GM18526 (cell line): Measurements from ENCODE around the gene KRTAP2-3.
"Not testable (repeated sequence)": the region's sequence is repeated elsewhere in the genome, so short reads cannot be mapped to it uniquely, and the experiment has no call there.

ENCODE experiments used
- POLR2A ChIP-seq: IDR thresholded peaks from 3 replicates; pipeline ENCODE4 v1.6.1; 2011; ENCODE audit not compliant: insufficient read length; ENCODE audit errors: extremely low read depth

Gene KRTAP2-3

DNA sequence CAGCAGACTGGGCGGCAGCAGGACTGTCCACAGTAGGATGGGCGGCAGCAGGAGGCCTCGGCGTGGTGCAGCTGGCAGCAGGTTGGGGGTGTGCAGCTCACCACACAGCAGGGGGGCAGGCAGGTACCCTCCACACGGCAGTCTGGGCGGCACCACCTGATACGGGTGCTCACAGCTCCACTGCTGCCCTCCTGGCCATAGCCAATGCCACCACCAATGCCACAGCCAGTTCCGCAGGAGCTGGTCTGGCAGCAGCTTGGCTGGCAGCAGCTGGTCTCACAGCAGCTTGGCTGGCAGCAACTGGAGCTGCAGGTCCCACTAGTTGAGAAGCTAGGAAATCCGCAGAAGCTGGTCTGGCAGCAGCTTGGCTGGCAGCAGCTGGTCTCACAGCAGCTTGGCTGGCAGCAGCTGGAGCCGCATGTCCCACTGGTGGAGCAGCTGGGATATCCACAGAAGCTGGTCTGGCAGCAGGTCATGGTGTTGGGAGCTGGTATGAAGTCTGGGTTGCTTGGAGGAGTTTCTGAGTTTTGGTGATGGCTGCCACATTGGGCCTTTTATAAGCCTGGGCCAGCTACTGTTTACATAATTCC, 25.5 kb downstream of the KRTAP2-3 start, which contains the start of gene KRTAP1-3:
KRTAP1-3 (minus strand) TSS at position 529 of the 590 bp plus-strand sequence; CDS start at position 476, 53 bp downstream.
- not testable (repeated sequence) for TF ChIP-seq POLR2A

DNA sequence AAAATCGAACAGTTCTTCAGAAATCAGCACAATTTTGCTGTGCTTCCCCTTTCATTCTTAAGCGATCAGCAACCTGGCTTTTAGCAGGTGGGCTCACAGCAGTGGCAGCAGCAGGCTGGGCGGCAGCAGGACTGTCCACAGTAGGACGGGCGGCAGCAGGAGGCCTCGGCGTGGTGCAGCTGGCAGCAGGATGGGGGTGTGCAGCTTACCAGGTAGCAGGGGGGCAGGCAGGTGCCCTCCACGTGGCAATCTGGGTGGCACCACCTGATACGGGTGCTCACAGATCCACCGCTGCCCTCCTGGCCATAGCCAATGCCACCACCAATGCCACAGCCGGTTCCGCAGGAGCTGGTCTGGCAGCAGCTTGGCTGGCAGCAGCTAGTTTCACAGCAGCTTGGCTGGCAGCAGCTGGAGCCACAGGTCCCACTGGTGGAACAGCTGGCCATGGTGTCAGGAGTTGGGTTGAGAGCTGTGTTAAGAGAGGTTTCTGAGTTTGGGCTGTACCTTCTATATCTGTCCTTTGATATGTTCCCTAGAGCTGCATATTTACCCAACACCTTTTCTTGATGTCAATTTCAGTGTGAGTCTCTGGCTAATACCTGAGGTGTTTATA, 30.2 kb downstream of the KRTAP2-3 start, which contains the start of gene KRTAP1-4:
KRTAP1-4 (minus strand) TSS at position 563 of the 613 bp plus-strand sequence; CDS start at position 446, 117 bp downstream.
- TF ChIP-seq POLR2A, result no peak

DNA sequence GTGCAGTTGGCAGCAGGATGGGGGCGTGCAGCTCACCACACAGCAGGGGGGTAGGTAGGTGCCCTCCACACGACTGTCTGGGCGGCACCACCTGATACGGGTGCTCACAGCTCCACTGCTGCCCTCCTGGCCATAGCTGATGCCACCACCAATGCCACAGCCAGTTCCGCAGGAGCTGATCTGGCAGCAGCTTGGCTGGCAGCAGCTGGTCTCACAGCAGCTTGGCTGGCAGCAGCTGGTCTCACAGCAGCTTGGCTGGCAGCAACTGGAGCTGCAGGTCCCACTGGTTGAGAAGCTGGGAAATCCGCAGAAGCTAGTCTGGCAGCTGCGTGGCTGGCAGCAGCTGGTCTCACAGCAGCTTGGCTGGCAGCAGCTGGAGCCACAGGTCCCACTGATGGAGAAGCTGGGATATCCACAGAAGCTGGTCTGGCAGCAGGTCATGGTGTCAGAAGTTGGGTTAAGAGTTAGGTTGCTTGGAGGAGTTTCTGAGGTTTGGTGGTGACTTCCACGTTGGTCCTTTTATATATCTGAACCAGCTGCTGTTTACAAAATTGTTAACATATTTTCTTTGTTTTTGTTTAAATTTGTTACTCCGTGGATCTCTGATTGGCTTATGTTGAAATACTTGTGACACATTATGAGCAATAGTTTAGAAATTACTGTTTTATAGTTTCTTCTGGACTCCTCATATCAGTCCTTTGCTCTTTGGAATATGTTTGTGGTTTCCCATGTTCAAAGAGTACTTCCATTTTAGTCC, 33.0 kb downstream of the KRTAP2-3 start, which contains the start of gene KRTAP1-5:
KRTAP1-5 (minus strand) TSS at position 494 of the 757 bp plus-strand sequence; CDS start at position 441, 53 bp downstream.
- TF ChIP-seq POLR2A, result no peak

DNA sequence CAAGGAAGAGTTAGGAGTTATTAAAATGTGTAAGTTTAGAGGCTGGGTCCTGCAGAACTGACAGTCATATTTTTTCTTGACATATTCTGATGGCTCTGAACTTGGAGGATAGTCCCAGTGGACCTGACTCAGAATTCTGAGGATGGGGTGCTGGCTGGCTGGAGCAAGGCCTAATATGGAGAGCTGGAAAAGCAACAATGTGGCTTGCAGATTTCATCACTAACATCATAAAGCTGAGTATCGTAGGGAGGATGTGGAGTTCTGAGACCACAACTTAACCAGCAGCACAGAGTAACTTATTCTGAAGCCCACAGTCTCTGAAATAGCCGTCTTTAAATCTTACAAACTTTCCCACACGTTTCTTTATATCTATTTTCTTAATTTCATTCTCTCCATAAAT, 35.2 kb downstream of the KRTAP2-3 start:
- TF ChIP-seq POLR2A, result no peak

DNA sequence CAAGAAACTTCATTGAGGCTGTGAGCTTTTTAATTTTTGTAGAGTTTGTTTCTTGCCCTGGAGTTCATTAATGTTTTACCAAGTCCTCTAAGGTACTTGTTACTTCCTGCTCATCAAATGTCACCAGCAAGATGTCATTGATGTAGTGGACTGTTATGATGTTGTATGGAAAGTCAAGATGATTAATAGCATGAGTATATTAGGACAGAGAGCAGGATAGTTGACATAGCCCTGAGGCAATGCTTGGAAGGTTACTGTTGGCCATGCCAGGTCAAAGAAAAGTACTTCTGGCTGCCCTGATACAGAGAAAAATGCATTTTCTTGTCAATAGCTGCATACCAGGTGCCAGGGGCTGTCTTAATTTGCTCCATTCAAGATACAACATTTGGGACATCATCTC, 39.6 kb downstream of the KRTAP2-3 start:
- no peak for TF ChIP-seq POLR2A

DNA sequence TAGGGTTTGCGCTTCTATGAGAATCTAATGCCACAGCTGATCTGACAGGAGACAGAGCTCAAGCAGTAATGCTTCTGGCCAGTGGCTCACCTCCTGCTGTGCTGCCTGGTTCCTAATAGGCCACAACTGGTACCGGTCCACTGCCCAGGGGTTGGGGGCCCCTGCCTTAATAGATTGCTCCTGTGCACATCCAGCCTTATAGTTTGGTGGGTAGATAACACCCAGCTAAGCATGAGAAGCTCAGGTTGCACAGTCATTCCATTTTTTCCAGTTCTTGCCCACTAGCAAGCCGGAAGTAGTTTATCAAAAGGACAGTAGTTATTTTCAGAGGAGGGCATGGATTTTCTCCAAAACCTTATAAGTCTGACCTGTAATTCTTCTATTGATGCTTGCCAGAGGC, 40.5 kb downstream of the KRTAP2-3 start:
- no peak for TF ChIP-seq POLR2A

DNA sequence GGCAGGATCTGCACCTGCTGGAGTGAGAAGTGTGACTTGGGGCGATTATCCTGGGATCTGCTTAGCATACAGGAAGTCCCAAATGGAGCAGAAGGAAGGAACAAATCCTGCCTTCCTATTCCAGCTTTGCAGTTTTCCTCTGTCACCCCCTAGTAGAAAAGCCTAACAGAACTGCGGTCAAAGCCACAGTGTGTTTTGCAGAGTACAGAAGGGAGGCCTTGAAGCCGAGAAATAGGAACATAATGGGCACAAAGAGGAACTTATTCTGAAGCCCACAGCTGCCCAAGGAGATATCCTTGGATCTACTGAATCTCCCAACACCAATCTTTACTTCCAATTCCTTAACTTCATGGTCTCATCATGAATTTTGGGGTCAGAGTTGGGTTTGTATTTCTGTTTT, 41.4 kb downstream of the KRTAP2-3 start:
- TF ChIP-seq POLR2A, result no peak

DNA sequence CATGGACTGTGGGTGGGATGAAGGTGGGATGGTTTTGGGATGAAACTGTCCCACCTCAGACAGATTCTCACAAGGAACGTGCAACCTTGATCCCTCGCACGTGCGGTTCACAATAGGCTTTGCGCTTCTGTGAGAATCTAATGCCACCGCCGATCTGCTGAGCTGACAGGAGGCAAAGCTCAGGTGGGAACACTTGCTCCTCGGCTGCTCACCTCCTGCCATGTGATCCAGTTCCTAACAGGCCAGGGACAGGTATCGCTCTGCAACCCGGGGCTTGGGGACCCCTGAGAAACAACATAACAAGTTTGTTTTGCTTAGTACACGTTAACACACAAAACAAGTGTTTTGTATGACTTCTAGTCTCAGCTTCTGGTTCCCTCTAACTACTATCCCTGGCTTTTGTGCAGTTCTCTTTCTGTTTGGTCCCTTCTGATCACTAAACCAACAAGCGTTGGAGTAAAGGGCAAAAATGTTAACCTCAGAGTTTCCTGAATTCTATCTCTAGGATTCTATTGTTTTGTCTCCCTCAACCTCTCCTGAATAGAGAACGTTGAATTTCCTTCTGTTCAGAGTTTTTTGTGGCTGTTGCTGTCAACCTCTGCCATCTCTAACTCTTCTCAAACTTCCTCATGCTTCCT, 43.2 kb downstream of the KRTAP2-3 start:
- TF ChIP-seq POLR2A, result no peak

DNA sequence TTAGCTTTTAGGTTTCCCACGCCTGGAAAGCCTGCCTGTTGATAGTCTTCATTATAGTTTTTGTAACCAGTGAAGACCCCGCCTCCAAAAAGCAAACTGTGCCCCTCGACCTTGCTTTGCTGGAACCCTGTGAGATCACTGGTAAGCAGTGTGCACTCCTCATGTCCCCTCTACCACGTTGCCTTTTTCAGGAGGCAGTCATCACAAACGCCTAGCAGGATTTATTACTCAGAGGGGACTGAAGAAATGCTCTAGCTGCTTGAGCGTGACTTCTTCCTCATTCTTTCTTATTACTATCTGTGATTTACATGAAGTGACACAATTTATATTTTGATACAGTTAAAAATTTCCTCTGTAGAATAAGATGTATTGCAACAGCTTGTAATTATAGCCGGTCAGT, 44.5 kb downstream of the KRTAP2-3 start:
- no peak for TF ChIP-seq POLR2A

DNA sequence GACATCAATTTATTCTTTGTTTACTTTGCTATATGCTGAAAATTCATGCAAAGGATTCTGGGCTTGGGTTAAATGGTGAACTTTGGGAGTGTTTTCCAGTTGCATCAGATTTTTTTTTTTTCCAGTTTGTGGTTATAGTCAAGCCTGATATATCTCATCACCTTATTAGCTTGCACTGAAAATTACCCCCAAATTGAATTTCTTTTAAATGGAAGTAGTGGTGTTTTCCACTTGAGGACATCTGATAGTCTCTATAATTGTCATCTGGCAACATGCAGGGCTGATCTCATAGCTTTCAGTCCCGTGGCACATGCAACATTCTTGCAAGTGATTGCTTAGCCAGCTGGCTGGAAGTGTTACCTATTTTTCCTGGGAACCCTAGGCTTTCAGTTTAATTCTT, 46.3 kb downstream of the KRTAP2-3 start:
- no peak for TF ChIP-seq POLR2A

DNA sequence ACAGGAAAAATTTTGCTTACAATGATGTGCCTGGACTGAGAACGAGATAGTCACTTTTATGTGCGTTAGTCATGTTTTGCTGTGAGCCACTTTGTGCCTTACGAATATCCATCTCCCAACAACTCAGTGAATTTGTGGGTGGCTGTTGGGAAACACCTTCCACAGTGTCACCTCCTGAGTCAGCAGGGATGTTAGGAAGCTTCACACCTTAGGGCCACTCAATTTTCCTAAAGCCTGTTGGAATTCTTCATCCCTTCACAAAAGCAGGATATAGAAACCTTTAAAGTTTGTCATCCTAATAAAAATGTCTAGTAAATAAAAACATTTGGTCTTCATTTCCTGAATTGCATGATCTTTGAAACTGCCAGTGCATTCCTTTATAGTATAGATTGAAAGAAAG, 46.7 kb downstream of the KRTAP2-3 start:
- TF ChIP-seq POLR2A, result no peak

DNA sequence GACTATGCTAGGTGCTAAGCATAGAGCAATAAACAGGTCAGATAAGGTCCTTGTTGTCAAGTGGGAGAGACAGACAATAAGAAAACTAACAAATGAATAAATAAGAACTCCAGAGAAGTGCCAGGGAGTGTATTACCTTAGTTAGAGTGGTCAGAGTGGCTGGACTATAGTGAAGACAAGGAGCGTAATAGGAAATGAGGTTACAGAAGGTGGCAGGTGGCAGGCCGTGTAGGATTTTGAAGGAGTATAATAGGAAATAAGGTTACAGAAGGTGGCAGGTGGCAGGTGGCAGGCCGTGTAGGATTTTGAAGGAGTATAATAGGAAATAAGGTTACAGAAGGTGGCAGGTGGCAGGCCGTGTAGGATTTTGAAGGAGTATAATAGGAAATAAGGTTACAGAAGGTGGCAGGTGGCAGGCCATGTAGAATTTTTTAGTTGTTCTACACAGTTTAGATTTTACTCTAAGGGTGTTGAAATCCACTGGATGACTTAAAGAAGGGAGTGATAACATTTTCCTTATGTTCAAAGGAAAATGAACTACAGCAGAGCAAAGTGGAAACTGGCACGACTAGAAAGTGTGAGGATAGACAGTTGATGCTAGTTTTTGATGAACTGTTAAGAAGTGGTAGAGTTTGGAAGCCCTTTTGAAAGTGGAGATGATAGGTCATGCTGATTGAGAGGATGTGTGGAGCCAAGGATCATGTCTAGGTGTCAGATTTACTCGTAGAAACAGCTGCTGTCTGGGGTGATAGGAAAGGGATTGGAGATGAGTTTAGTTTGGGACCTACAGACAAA, 47.4 kb downstream of the KRTAP2-3 start:
- no peak for TF ChIP-seq POLR2A

DNA sequence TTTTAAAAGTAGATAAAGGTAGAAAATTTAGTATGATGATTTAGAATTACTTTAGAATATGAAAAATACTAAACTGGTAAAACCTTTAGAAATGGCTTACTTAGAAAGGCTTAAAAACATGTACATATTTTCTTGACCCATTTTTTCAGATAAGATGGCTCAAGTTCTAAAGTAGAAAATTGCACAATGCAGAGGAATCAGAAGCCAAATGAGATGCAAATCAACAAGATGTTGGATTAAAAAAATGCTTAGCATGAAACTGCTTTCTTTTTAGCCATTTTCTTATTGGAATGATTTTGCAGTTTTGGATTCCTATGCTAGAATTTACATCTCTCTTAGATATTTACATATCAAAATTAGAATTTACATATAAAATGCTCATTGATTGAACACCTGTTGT, 49.5 kb downstream of the KRTAP2-3 start:
- no peak for TF ChIP-seq POLR2A

DNA sequence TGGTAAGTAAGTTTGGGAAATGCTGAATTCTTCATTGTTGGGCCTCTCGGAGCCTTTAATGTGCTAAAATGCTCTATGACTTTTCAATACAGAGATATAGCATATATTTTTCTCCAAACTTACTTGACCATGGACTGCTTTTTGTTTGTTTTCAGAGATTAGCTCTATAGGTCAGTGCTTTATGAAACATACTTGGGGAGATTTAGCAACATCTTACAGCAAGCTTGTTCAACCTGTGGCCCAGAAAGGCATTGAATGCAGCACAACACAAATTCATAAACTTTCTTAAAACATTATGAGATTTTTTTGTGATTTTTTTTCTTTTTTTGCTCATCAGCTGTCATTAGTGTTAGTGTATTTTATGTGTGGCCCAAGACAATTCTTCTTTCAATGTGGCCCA, 50.0 kb downstream of the KRTAP2-3 start:
- no peak for TF ChIP-seq POLR2A

DNA sequence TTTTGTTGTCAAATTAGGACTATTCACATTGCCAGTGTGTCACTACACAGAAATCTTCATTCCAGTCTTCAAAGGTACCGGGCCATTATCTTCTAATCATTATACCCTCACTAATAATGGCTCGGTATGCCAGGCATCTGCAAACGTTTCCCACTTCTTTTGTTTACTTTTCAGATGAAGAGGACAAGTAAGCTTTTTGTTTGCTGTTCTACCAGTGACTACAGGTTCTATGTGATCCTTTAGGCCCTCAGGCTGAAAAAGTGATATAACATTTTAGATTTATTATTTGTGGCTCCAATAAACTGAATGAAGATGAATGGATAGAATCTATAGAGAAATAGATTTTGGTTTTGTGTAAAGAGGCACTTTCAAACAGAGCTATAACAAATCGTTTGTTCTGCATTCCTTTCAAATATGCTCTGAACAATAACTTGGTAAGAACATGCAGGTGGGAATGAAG, 50.6 kb downstream of the KRTAP2-3 start:
- no peak for TF ChIP-seq POLR2A
